GM23338 (cell line): ENCODE data around the gene MYH6.

Experiments used
- CREB1 ChIP-seq: fragments of 250-450 bp; sonication (Bioruptor Pico); IDR thresholded peaks from 2 replicates; pipeline ENCODE4 v1.5.0; 2020; ENCODE audit warnings: low read depth, mild to moderate bottlenecking, moderate library complexity
- CTCF ChIP-seq, 2 experiments: fragments of 200-600 bp in 1 of 2; sonication (generic) in 1 of 2; conservative IDR thresholded peaks; 2 replicates each; pipeline versions ENCODE4 v1.5.1 to v1.6.1; 2016 to 2017; ENCODE audit warnings: antibody characterized with exemption in 2 of 2, low read depth in 2 of 2, mild to moderate bottlenecking in 2 of 2, moderate library complexity in 1 of 2
- ETS1 ChIP-seq: IDR thresholded peaks from 2 replicates; pipeline ENCODE4 v1.6.1; 2016; ENCODE audit warnings: antibody characterized with exemption
- EZH2 ChIP-seq: fragments of 200-600 bp; sonication (generic); IDR thresholded peaks from one replicate; pipeline ENCODE4 v1.8.0; 2017; ENCODE audit warnings: antibody characterized with exemption, mild to moderate bottlenecking, low read depth; ENCODE audit not compliant: unreplicated experiment
- EZH2phosphoT487 ChIP-seq: fragments of 200-600 bp; sonication (generic); IDR thresholded peaks from one replicate; pipeline ENCODE4 v1.8.1; 2018; ENCODE audit warnings: antibody characterized with exemption; ENCODE audit not compliant: unreplicated experiment
- JUNB ChIP-seq: IDR thresholded peaks from one replicate; pipeline ENCODE4 v1.6.1; 2016; ENCODE audit warnings: antibody characterized with exemption; ENCODE audit not compliant: unreplicated experiment
- NANOG ChIP-seq: IDR thresholded peaks from 2 replicates; pipeline ENCODE4 v1.6.1; 2016; ENCODE audit warnings: antibody characterized with exemption, borderline replicate concordance
- POLR2AphosphoS5 ChIP-seq: IDR thresholded peaks from 2 replicates; pipeline ENCODE4 v1.6.1; 2016; ENCODE audit warnings: antibody characterized with exemption, low read depth
- REST ChIP-seq: IDR thresholded peaks from one replicate; pipeline ENCODE4 v1.6.1; 2018; ENCODE audit warnings: antibody characterized with exemption; ENCODE audit not compliant: unreplicated experiment
- ZNF114 ChIP-seq: fragments of 250-450 bp; sonication (Bioruptor Pico); IDR thresholded peaks from 2 replicates; pipeline ENCODE4 v1.5.0; 2020; ENCODE audit warnings: mild to moderate bottlenecking, moderate library complexity
- ZNF331 ChIP-seq: fragments of 250-450 bp; sonication (Bioruptor Pico); IDR thresholded peaks from 2 replicates; pipeline ENCODE4 v1.5.0; 2020; ENCODE audit warnings: low read depth, mild to moderate bottlenecking, moderate library complexity

GRCh38 chr14:23444314-23444713, 36.2 kb upstream of the MYH6 start:
- TF ChIP-seq CTCF (conservative IDR thresholded peaks at IDR 0.05; ENCODE audit: low read depth in 2 of 2) (no peak), ZNF331 (CRISPR knock-in tag) (no peak), POLR2AphosphoS5 (no peak), ETS1 (no peak), REST (no peak), EZH2 (no peak), EZH2phosphoT487 (no peak), CREB1 (CRISPR knock-in tag) (no peak), JUNB (no peak), NANOG (no peak), ZNF114 (no peak)
